GM12878 (cell line): ENCODE results near the gene P2RY10. TPM values are rescaled to one million over a fixed set of nuclear protein-coding genes. Genes with fewer than 3 reads are reported as not detected.

Experiments
- ATAC-seq: fragments of 200-7000 bp; cut with Tn5 transposase; 3 replicates; pipeline ENCODE4 v1.9.1; 2020; ENCODE audit warnings: mild to moderate bottlenecking, moderate library complexity
- BruUV-seq: library from RNA; stranded (reverse); fragments of 400-500 nt; replicated peaks from 2 replicates; lab custom pipeline; 2021; lab: Mats Ljungman, UMichigan
- CTCF ChIA-PET: fragments of 300-600 bp; sonication (Branson Sonifier 250); formaldehyde crosslinking; extraction: SDS; loops from one replicate; lab custom pipeline; 2021; ENCODE audit warnings: inconsistent platforms; lab: Yijun Ruan, JAX
- POLR2A ChIA-PET: fragments of 350-600 bp; formaldehyde crosslinking; extraction: SDS; loops from one replicate; lab custom pipeline; 2021; ENCODE audit warnings: inconsistent platforms; lab: Charles Lee
- RAD21 ChIA-PET: fragments of 300-600 bp; sonication (Branson Sonifier 250); formaldehyde crosslinking; loops from one replicate; lab custom pipeline; 2023; ENCODE audit warnings: antibody characterized with exemption; ENCODE audit not compliant: unreplicated experiment; lab: Charles Lee
- SMC1A ChIA-PET: fragments of 300-600 bp; sonication (Branson Sonifier 250); formaldehyde crosslinking; loops from one replicate; lab custom pipeline; 2023; ENCODE audit not compliant: unreplicated experiment, uncharacterized antibody; lab: Charles Lee
- DNase-seq: peaks from one replicate; pipeline ENCODE4 v3.0.0-alpha.2; 2011; ENCODE audit warnings: low read depth, low spot score
- FAIRE-seq: peaks from 3 replicates; lab custom pipeline; 2011; peaks lifted over from hg19 to GRCh38; lab: Jason Lieb, UNC
- H2AFZ ChIP-seq: 2 replicates; pipeline ENCODE4 v1.6.0; 2011; ENCODE audit warnings: low read depth, low read length, control low read depth; ENCODE audit not compliant: control insufficient read depth
- H3K27ac ChIP-seq: 2 replicates; pipeline ENCODE4 v1.5.1; 2011; ENCODE audit warnings: control low read depth; ENCODE audit not compliant: control insufficient read depth, insufficient read depth
- H3K27me3 ChIP-seq, 2 experiments: replicated peaks in 1 of 2; 2 replicates each; pipeline versions ENCODE4 v1.6.0 to v1.6.1; 2011; ENCODE audit warnings: low read length in 1 of 2; ENCODE audit not compliant: control insufficient read depth in 2 of 2, insufficient read depth in 2 of 2
- H3K36me3 ChIP-seq, 2 experiments: 2 replicates each; pipeline ENCODE4 v1.5.1; 2011; ENCODE audit warnings: low read length in 1 of 2; ENCODE audit not compliant: control insufficient read depth in 2 of 2, insufficient read depth in 2 of 2
- H3K4me1 ChIP-seq: 2 replicates; pipeline ENCODE4 v1.6.1; 2011; ENCODE audit warnings: mild to moderate bottlenecking, low read length, moderate library complexity, mixed read lengths; ENCODE audit not compliant: control insufficient read depth, insufficient read depth
- H3K4me2 ChIP-seq: 2 replicates; pipeline ENCODE4 v1.6.0; 2011; ENCODE audit warnings: control low read depth; ENCODE audit not compliant: control insufficient read depth, insufficient read depth
- H3K4me3 ChIP-seq: fragments of 200-600 bp; sonication (generic); 2 replicates; pipeline ENCODE4 v1.5.1; 2016
- H3K79me2 ChIP-seq: 2 replicates; pipeline ENCODE4 v1.6.0; 2011; ENCODE audit warnings: low read length; ENCODE audit not compliant: control insufficient read depth, insufficient read depth
- H3K9ac ChIP-seq: 2 replicates; pipeline ENCODE4 v1.8.0; 2011; ENCODE audit warnings: low read length, control low read depth, mixed read lengths; ENCODE audit not compliant: control insufficient read depth, insufficient read depth
- H3K9me3 ChIP-seq: replicated peaks from 3 replicates; pipeline ENCODE4 v1.5.1; 2011; ENCODE audit warnings: mild to moderate bottlenecking, low read length; ENCODE audit not compliant: control insufficient read depth, insufficient read depth
- H4K20me1 ChIP-seq: 2 replicates; pipeline ENCODE4 v1.6.0; 2011; ENCODE audit not compliant: control insufficient read depth, insufficient read depth
- FOXM1 ChIP-seq: IDR thresholded peaks from 2 replicates; pipeline ENCODE4 v1.6.1; 2012; ENCODE audit warnings: low read depth, mild to moderate bottlenecking, inconsistent platforms, low read length, moderate library complexity
- IRF4 ChIP-seq: IDR thresholded peaks from 2 replicates; pipeline ENCODE4 v1.6.1; 2011; ENCODE audit warnings: low read depth, low read length
- KAT2A ChIP-seq: conservative IDR thresholded peaks from 2 replicates; pipeline ENCODE4 v1.6.1; 2011; ENCODE audit warnings: low read depth, low read length; ENCODE audit not compliant: control insufficient read depth
- MEF2A ChIP-seq: IDR thresholded peaks from 2 replicates; pipeline ENCODE4 v1.6.1; 2011; ENCODE audit warnings: low read depth, mild to moderate bottlenecking, low read length, moderate library complexity; ENCODE audit not compliant: insufficient read depth
- NBN ChIP-seq: fragments of 450-650 bp; IDR thresholded peaks from 2 replicates; pipeline ENCODE4 v1.6.1; 2016
- USF2 ChIP-seq: IDR thresholded peaks from 2 replicates; pipeline ENCODE4 v1.6.1; 2011; ENCODE audit warnings: low read depth, low read length, improper control_type of control experiment, borderline replicate concordance
- ZBTB11 ChIP-seq: fragments of 450-650 bp; formaldehyde crosslinking; IDR thresholded peaks from 2 replicates; pipeline ENCODE4 v1.5.0; 2022; ENCODE audit warnings: mild to moderate bottlenecking, missing genetic modification characterization
- ZZZ3 ChIP-seq: IDR thresholded peaks from 2 replicates; pipeline ENCODE4 v1.6.1; 2011; ENCODE audit warnings: low read depth; ENCODE audit not compliant: control insufficient read depth, insufficient read length
- WGBS: methylation state at CpG from one replicate; pipeline ENCODE4 v1.1.6; 2016; ENCODE audit warnings: low lambda C conversion rate; ENCODE audit not compliant: insufficient replicate concordance, insufficient coverage; ENCODE audit errors: missing lambda C conversion rate; 5-methylcytosine and 5-hydroxymethylcytosine counted together
- in situ Hi-C: fragments of 300-500 bp; cut with MboI; formaldehyde crosslinking; loops from 9 replicates; pipeline ENCODE4 v1.14.3; 2018; ENCODE audit warnings: mixed read lengths
- intact Hi-C: fragments of 100-400 bp; cut with micrococcal nuclease; formaldehyde crosslinking; loops from one replicate; pipeline ENCODE4 v1.14.2; 2022; ENCODE audit not compliant: unreplicated experiment
- polyA plus RNA-seq, 11 experiments: library from polyadenylated mRNA; depleted of rRNA in 4 of 11; unstranded in 6 of 11; stranded (reverse) in 5 of 11; fragments of >200 nt; fragmentation: Nextera tagmentation in 4 of 11; fragmentation: Illumina TruSeq in 1 of 11; extraction: Ambion mirVana in 4 of 11; extraction: Trizol in 1 of 11; gene quantifications; 1 replicate in 1 of 11; 2 replicates in 10 of 11; pipeline versions ENCODE4 v1.2.1 to v1.2.3, GENCODE V29; 2011 to 2016; ENCODE audit warnings: inconsistent platforms in 2 of 11, missing spikeins in 2 of 11, low read depth in 1 of 11
- total RNA-seq, 4 experiments: library from RNA; depleted of rRNA in 3 of 4; stranded (reverse); fragments of >200 nt in 3 of 4; fragmentation: Illumina TruSeq in 1 of 4; extraction: Trizol in 1 of 4; gene quantifications; 2 replicates each; pipeline versions ENCODE4 v1.2.1 to v1.2.3, GENCODE V29; 2013 to 2021
- TF ChIP-seq, protein P1 (sequence below): fragments of 450-650 bp; IDR thresholded peaks from 2 replicates; pipeline ENCODE4 v1.6.1; 2016; ENCODE audit warnings: mild to moderate bottlenecking
- TF ChIP-seq, protein P2 (sequence below): IDR thresholded peaks from 2 replicates; pipeline ENCODE4 v1.6.1; 2012; ENCODE audit warnings: improper control_type of control experiment, low read depth, low read length; ENCODE audit not compliant: insufficient replicate concordance

P2RY10 gene
- total and polyA plus RNA-seq, 10 of the 15 experiments (the other 5 are each of a cell fraction or from before 2014, with no cell fraction given) = 43.8 to 288 (median 72.1) TPM

DNA sequence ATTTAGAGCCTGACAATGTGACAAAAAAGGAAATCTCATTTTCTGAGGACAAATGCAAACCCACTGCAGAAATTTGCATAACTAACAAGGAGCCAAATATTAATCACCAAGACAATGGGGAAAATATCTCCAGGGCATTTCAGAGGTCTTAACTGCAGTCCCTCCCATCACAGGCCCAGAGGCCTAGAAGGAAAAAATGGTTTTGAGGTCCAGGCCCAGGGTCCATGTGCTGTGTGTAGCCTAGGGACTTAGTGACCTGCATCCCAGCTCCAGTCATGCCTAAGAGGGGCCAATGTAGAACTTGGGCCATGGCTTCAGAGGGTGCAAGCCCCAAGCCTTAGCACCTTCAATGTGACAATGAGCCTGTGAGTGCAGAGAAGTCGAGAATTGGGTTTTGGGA lies 44.2 kb downstream of the P2RY10 start (continued):
- TF ChIP-seq ZBTB11 (CRISPR knock-in tag) (no peak), IRF4 (no peak), KAT2A (no peak), ZZZ3 (no peak)
- TF ChIP-seq, protein P1, sequence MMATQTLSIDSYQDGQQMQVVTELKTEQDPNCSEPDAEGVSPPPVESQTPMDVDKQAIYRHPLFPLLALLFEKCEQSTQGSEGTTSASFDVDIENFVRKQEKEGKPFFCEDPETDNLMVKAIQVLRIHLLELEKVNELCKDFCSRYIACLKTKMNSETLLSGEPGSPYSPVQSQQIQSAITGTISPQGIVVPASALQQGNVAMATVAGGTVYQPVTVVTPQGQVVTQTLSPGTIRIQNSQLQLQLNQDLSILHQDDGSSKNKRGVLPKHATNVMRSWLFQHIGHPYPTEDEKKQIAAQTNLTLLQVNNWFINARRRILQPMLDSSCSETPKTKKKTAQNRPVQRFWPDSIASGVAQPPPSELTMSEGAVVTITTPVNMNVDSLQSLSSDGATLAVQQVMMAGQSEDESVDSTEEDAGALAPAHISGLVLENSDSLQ = no peak

- H3K4me3 ChIP-seq = no peak overlapping the region
- H3K4me2 ChIP-seq = no peak overlapping the region
- H3K4me1 ChIP-seq = no peaks in the 10 kb centered on the region
- DNase-seq = no peak
- POLR2A ChIA-PET = no interaction called here
- RAD21 ChIA-PET = interaction anchor here (0.6 kb wide), 1 partner anchor 69 kb away, joined by 4 read pairs; no protein-coding TSS in a partner anchor
- H2AFZ ChIP-seq = no peak overlapping the region
- H3K27me3 ChIP-seq = no peaks in the 10 kb centered on the region
- H3K36me3 ChIP-seq = no peaks in the 10 kb centered on the region
- no TSS peak for BruUV-seq
- no peak for ATAC-seq
- intact Hi-C loops (no loop called here), in situ Hi-C loops (no loop called here)
- 74% methylated on average over 5 of the region's 5 CpGs for WGBS
- H3K27ac ChIP-seq = no peak overlapping the region
- no peak for FAIRE-seq
- H3K9me3 ChIP-seq = no peaks in the 10 kb centered on the region; the same call in 2 of the 3 replicates
- no peak overlapping the region for H3K9ac ChIP-seq
- CTCF ChIA-PET = interaction anchor here (0.6 kb wide), 1 partner anchor 83 kb away, joined by 3 read pairs; no protein-coding TSS in a partner anchor
- TF ChIP-seq, protein P2, sequence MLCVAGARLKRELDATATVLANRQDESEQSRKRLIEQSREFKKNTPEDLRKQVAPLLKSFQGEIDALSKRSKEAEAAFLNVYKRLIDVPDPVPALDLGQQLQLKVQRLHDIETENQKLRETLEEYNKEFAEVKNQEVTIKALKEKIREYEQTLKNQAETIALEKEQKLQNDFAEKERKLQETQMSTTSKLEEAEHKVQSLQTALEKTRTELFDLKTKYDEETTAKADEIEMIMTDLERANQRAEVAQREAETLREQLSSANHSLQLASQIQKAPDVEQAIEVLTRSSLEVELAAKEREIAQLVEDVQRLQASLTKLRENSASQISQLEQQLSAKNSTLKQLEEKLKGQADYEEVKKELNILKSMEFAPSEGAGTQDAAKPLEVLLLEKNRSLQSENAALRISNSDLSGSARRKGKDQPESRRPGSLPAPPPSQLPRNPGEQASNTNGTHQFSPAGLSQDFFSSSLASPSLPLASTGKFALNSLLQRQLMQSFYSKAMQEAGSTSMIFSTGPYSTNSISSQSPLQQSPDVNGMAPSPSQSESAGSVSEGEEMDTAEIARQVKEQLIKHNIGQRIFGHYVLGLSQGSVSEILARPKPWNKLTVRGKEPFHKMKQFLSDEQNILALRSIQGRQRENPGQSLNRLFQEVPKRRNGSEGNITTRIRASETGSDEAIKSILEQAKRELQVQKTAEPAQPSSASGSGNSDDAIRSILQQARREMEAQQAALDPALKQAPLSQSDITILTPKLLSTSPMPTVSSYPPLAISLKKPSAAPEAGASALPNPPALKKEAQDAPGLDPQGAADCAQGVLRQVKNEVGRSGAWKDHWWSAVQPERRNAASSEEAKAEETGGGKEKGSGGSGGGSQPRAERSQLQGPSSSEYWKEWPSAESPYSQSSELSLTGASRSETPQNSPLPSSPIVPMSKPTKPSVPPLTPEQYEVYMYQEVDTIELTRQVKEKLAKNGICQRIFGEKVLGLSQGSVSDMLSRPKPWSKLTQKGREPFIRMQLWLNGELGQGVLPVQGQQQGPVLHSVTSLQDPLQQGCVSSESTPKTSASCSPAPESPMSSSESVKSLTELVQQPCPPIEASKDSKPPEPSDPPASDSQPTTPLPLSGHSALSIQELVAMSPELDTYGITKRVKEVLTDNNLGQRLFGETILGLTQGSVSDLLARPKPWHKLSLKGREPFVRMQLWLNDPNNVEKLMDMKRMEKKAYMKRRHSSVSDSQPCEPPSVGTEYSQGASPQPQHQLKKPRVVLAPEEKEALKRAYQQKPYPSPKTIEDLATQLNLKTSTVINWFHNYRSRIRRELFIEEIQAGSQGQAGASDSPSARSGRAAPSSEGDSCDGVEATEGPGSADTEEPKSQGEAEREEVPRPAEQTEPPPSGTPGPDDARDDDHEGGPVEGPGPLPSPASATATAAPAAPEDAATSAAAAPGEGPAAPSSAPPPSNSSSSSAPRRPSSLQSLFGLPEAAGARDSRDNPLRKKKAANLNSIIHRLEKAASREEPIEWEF = no peak
- no peak for TF ChIP-seq USF2
- no peak for TF ChIP-seq FOXM1
- TF ChIP-seq NBN = no peak
- no peak for TF ChIP-seq MEF2A
- SMC1A ChIA-PET = interaction anchor here (0.7 to 1.3 kb wide), 2 partner anchors 40 to 47 kb away, joined by 3 read pairs; no protein-coding TSS in a partner anchor
- no peaks in the 10 kb centered on the region for H3K79me2 ChIP-seq
- H4K20me1 ChIP-seq = no peaks in the 10 kb centered on the region
These were observed 52.8 kb downstream of the P2RY10 start for GRCh38 chrX:78997870-78998558.
